ENCODE results near the gene POMP.
"Not testable (repeated sequence)": the region's sequence is repeated elsewhere in the genome, so short reads cannot be mapped to it uniquely, and the experiment has no call there.

POMP gene

GRCh38 chr13:28671126-28671792 lies 12.3 kb downstream of the POMP start:
- Histone ChIP-seq H3K36me3 (peaks cover 90 to 100% (median 97%) of the 10 kb centered on the region in 11 experiments), H3K27me3 (no peaks in the 10 kb centered on the region), H3K9ac (peak overlapping the region in 4 of 11 experiments; percentile 21 to 44 (median 40); a peak in 5 of 22 replicates), H4K20me1 (peaks cover 30 to 100% (median 93%) of the 10 kb centered on the region in 11 experiments; a peak in 21 of 22 replicates), H3K4me2 (peak overlapping the region in 10 of 11 experiments; percentile 19 to 85 (median 38); a peak in 17 of 22 replicates), H3K4me1 (peaks cover 21 to 57% (median 26%) of the 10 kb centered on the region in 10 experiments), H3K4me3 (0 out of 20 replicates have a peak overlapping the region, but pooled peaks of 1 of the 10 experiments have one; percentile 8), H3K9me3 (replicated peaks in 1 of 11) (no peaks in the 10 kb centered on the region), H3K27ac (peak overlapping the region in 6 of 11 experiments; percentile 10 to 64 (median 34); a peak in 9 of 22 replicates)
- TF ChIP-seq Cebpa-rat (IDR thresholded peaks at IDR 0.05): no peak

GRCh38 chr13:28678809-28679208 lies 19.9 kb downstream of the POMP start:
- H3K4me1 ChIP-seq: no peaks in the 10 kb centered on the region
- H3K27ac ChIP-seq: no peak overlapping the region
- H3K4me3 ChIP-seq: no peak overlapping the region
- no peak overlapping the region for H3K4me2 ChIP-seq
- no peak overlapping the region for H3K9ac ChIP-seq
- TF ChIP-seq Cebpa-rat (IDR thresholded peaks at IDR 0.05): no peak
- peaks cover 63 to 74% (median 70%) of the 10 kb centered on the region in 11 experiments for H3K36me3 ChIP-seq
- H3K27me3 ChIP-seq: no peaks in the 10 kb centered on the region
- H3K9me3 ChIP-seq (replicated peaks in 1 of 11): no peaks in the 10 kb centered on the region
- H4K20me1 ChIP-seq: peaks cover 24 to 66% (median 54%) of the 10 kb centered on the region in 11 experiments; a peak in 20 of 22 replicates

GRCh38 chr13:28679628-28680027 lies 20.7 kb downstream of the POMP start:
- peaks cover 24 to 58% (median 45%) of the 10 kb centered on the region in 11 experiments; a peak in 20 of 22 replicates for H4K20me1 ChIP-seq
- H3K4me3 ChIP-seq: no peak overlapping the region
- H3K9ac ChIP-seq: no peak overlapping the region
- H3K9me3 ChIP-seq (replicated peaks in 1 of 11): no peaks in the 10 kb centered on the region
- H3K36me3 ChIP-seq: peaks cover 55 to 66% (median 62%) of the 10 kb centered on the region in 11 experiments
- no peaks in the 10 kb centered on the region for H3K4me1 ChIP-seq
- no peaks in the 10 kb centered on the region for H3K27me3 ChIP-seq
- no peak overlapping the region for H3K27ac ChIP-seq
- H3K4me2 ChIP-seq: no peak overlapping the region
- TF ChIP-seq Cebpa-rat (IDR thresholded peaks at IDR 0.05): no peak

- H4K20me1 ChIP-seq: peaks cover 18 to 49% (median 36%) of the 10 kb centered on the region in 11 experiments; a peak in 20 of 22 replicates
- no peak overlapping the region for H3K27ac ChIP-seq
- H3K9me3 ChIP-seq (replicated peaks in 1 of 11): peaks cover 0 to 6% (median 0%) of the 10 kb centered on the region in 11 experiments; a peak in 3 of 22 replicates
- no peaks in the 10 kb centered on the region for H3K4me1 ChIP-seq
- no peaks in the 10 kb centered on the region for H3K27me3 ChIP-seq
- no peak overlapping the region for H3K9ac ChIP-seq
- H3K4me2 ChIP-seq: no peak overlapping the region
- no peak for TF ChIP-seq Cebpa-rat (IDR thresholded peaks at IDR 0.05)
- no peak overlapping the region for H3K4me3 ChIP-seq
- peaks cover 46 to 57% (median 53%) of the 10 kb centered on the region in 11 experiments for H3K36me3 ChIP-seq
Observed at GRCh38 chr13:28680541-28680940, 21.6 kb downstream of the POMP start.

- Histone ChIP-seq H3K9me3 (replicated peaks in 1 of 11) (peaks cover 0 to 29% (median 8%) of the 10 kb centered on the region in 11 experiments; a peak in 9 of 22 replicates), H4K20me1 (peaks cover 0 to 23% (median 13%) of the 10 kb centered on the region in 11 experiments; a peak in 15 of 22 replicates), H3K36me3 (peaks cover 21 to 31% (median 27%) of the 10 kb centered on the region in 11 experiments)
- not testable (repeated sequence) for H3K9ac ChIP-seq, H3K4me1 ChIP-seq, H3K27me3 ChIP-seq, H3K4me3 ChIP-seq, H3K27ac ChIP-seq, H3K4me2 ChIP-seq
Observed at GRCh38 chr13:28683169-28683568, 24.2 kb downstream of the POMP start.

- peaks cover 0 to 13% (median 8%) of the 10 kb centered on the region in 11 experiments; a peak in 14 of 22 replicates for H4K20me1 ChIP-seq
- peaks cover 6 to 40% (median 15%) of the 10 kb centered on the region in 11 experiments; a peak in 15 of 22 replicates for H3K9me3 ChIP-seq (replicated peaks in 1 of 11)
- H3K4me2 ChIP-seq: no peak overlapping the region
- no peak overlapping the region for H3K4me3 ChIP-seq
- peaks cover 12 to 20% (median 17%) of the 10 kb centered on the region in 11 experiments for H3K36me3 ChIP-seq
- no peak overlapping the region for H3K27ac ChIP-seq
- no peaks in the 10 kb centered on the region for H3K4me1 ChIP-seq
- no peak for TF ChIP-seq Cebpa-rat (IDR thresholded peaks at IDR 0.05)
- H3K9ac ChIP-seq: no peak overlapping the region
- no peaks in the 10 kb centered on the region for H3K27me3 ChIP-seq
Observed at GRCh38 chr13:28684257-28684656, 25.3 kb downstream of the POMP start.

GRCh38 chr13:28685114-28685513 lies 26.2 kb downstream of the POMP start:
- peaks cover 0 to 6% (median 2%) of the 10 kb centered on the region in 11 experiments; a peak in 9 of 22 replicates for H4K20me1 ChIP-seq
- H3K9me3 ChIP-seq (replicated peaks in 1 of 11): peaks cover 8 to 41% (median 16%) of the 10 kb centered on the region in 11 experiments; a peak in 15 of 22 replicates
- no peak for TF ChIP-seq Cebpa-rat (IDR thresholded peaks at IDR 0.05)
- no peak overlapping the region for H3K9ac ChIP-seq
- no peaks in the 10 kb centered on the region for H3K27me3 ChIP-seq
- H3K4me3 ChIP-seq: no peak overlapping the region
- no peak overlapping the region for H3K4me2 ChIP-seq
- peaks cover 3 to 12% (median 9%) of the 10 kb centered on the region in 11 experiments for H3K36me3 ChIP-seq
- H3K27ac ChIP-seq: no peak overlapping the region
- H3K4me1 ChIP-seq: no peaks in the 10 kb centered on the region

- Histone ChIP-seq H3K27me3 (no peaks in the 10 kb centered on the region), H3K4me2 (no peak overlapping the region), H3K9ac (no peak overlapping the region), H3K4me3 (no peak overlapping the region), H3K27ac (no peak overlapping the region), H3K9me3 (replicated peaks in 1 of 11) (peaks cover 8 to 41% (median 16%) of the 10 kb centered on the region in 11 experiments; a peak in 15 of 22 replicates), H4K20me1 (peaks cover 0 to 1% (median 0%) of the 10 kb centered on the region in 11 experiments; a peak in 1 of 22 replicates), H3K4me1 (no peaks in the 10 kb centered on the region), H3K36me3 (peaks cover 0 to 4% (median 1%) of the 10 kb centered on the region in 11 experiments; a peak in 15 of 22 replicates)
- TF ChIP-seq Cebpa-rat (IDR thresholded peaks at IDR 0.05): no peak
Observed at GRCh38 chr13:28685892-28686291, 27.0 kb downstream of the POMP start.

GRCh38 chr13:28693605-28694491 lies 34.9 kb downstream of the POMP start:
- not testable (repeated sequence) for H3K36me3 ChIP-seq; H3K27ac ChIP-seq; H3K9me3 ChIP-seq (replicated peaks in 1 of 11); H3K4me2 ChIP-seq; H3K4me3 ChIP-seq; H4K20me1 ChIP-seq; H3K27me3 ChIP-seq; H3K4me1 ChIP-seq; H3K9ac ChIP-seq
